GM12875 (cell line): ENCODE data around the gene IGSF21.
"Not testable (repeated sequence)": the region's sequence is repeated elsewhere in the genome, so short reads cannot be mapped to it uniquely, and the experiment has no call there.

ENCODE experiments used
- H3K4me3 ChIP-seq: one replicate; pipeline ENCODE4 v1.5.1; 2011; ENCODE audit warnings: low read depth, low read length, control low read depth
- TF ChIP-seq, protein P1 (sequence below): IDR thresholded peaks from 2 replicates; pipeline ENCODE4 v1.5.1; 2011; ENCODE audit warnings: low read depth, mild to moderate bottlenecking, control low read depth, inconsistent platforms, low read length, moderate library complexity, borderline replicate concordance; ENCODE audit not compliant: insufficient read depth

The IGSF21 gene

DNA sequence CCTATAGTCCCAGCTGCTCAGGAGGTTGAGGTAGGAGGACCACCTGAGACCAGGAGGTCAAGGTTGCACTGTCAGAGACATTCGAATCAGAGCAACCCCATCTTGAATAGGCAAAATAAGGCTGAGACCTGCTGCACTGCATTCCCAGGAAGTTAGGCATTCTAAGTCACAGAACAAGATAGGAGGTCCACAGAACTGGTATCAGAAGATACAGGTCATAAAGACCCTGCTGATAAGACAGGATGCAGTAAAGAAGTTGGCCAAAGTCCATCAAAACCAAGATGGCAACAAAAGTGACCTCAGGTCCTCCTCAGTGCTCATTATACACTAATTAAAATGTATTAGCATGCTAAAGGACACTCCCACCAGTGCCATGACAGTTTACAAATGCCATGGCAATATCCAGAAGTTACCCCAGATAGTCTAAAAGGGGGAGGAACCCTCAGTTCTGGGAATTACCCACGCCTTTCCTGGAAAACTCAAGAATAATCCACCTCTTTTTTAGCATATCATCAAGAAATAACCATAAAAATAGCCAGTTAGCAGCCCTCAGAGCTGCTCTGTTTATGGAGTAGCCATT is 307.9 kb downstream of the IGSF21 start:
- H3K4me3 ChIP-seq = no peak overlapping the region
- TF ChIP-seq, protein P1, sequence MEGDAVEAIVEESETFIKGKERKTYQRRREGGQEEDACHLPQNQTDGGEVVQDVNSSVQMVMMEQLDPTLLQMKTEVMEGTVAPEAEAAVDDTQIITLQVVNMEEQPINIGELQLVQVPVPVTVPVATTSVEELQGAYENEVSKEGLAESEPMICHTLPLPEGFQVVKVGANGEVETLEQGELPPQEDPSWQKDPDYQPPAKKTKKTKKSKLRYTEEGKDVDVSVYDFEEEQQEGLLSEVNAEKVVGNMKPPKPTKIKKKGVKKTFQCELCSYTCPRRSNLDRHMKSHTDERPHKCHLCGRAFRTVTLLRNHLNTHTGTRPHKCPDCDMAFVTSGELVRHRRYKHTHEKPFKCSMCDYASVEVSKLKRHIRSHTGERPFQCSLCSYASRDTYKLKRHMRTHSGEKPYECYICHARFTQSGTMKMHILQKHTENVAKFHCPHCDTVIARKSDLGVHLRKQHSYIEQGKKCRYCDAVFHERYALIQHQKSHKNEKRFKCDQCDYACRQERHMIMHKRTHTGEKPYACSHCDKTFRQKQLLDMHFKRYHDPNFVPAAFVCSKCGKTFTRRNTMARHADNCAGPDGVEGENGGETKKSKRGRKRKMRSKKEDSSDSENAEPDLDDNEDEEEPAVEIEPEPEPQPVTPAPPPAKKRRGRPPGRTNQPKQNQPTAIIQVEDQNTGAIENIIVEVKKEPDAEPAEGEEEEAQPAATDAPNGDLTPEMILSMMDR = no peak

DNA sequence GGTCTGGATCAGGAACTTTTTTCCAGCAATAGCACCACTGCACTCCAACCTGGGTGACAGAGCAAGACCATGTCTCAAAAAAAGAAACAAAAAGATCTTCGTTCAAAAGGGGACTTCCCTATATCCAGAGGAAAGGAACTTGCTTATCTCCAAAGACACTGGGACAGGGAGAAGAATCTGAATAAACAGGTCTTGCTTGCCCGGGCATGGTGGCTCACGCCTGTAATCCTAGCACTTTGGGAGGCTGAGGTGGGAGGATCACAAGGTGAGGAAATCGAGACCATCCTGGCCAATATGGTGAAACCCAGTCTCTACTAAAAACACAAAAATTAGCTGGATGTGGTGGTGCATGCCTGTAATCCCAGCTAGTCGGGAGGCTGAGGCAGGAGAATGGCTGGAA is 308.5 kb downstream of the IGSF21 start:
- not testable (repeated sequence) for H3K4me3 ChIP-seq

DNA sequence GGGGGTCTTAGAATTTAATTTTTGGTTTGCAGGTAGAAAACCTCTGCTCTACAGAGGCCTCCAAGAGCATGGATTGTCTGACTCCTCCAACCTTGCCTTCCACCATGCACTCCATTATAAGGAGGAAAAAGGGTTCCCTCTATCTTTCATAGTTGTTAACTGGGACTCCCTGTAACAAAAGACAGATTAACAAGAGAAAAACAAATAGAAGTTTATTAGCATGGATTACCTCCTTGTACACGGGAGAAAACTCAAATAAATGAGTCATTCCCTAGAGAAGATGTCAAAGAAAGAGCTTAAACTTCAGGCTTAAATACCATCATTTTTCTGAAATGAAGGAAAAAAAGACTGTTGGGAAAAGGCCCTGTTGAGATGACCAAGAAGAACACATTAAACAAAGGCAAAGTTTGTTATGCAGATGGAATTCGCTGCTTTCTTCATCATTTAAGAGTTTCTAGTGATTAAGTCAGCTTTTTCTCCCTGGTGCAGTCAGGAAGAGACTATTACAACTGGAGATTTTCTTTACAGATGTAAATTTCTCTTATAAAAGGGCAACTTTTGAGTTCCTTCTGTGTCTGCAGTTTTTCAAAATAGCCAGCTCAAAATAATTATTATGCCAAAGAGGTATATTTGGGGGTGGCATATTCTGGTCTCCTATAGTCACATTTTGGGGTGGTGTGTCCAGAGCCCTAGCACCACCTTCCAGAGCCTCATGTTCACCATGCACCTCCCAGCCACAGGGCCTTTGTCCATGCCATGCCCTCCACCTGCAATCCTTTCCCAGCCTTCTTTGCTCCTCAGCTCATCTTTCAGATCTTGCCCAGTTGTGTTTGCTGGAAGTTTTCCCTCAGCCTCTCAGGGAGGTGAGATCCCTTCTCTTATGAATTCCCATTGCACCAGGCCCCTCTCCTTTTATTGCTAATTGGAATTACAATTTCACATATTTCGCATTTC is 310.0 kb downstream of the IGSF21 start:
- TF ChIP-seq, protein P1 = no peak
- no peak overlapping the region for H3K4me3 ChIP-seq

DNA sequence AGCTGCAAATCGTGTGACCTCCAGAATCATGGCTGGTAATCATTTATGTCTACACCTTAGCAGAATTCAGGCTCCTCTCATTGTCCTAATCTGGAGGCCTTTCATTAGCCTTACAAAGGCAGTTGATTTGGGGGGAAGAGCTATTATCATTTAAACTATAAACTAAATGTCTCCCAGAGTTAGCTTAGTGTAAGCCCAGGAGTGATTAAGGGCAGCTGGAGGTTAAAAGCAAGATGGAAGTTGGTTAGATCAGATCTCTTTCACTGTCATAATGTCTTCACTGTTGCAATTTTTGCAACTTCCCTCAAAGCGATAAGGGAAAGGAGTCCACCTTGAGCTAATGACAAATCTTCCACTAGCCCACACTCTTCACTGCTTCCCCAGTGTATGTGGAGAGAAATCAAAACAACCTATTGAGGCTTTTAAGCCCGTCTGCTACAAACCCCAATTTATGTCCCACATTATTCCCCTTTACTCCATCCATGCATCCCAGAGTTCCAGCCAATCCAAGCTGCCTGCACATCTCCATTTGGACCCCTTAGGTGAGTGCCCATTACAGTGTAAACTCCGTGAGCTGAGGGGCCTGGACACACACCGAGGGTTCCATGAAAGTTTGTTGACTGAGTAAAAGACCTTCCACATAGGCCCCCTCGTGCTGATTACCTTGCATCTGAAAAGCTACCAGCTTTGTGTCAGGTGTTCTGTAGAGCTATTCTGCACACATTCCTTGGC is 311.7 kb downstream of the IGSF21 start:
- TF ChIP-seq, protein P1 = no peak
- H3K4me3 ChIP-seq = no peak overlapping the region

DNA sequence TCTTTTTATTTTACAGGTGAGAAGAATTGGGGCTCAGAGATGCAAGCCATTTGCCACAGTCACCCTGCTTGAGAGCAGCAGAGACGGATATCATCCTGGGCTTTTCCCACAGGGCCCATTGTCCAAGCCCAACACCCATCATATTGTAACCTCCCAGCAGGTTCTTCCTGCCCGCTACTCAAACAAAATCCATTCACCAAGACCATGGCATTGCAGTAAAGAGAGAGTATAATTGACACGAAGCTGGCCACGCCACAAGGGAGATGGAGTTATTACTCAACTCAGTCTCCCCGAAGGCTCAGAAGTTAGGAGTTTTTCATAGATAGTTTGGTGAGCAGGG is 312.2 kb downstream of the IGSF21 start:
- TF ChIP-seq, protein P1 = no peak

DNA sequence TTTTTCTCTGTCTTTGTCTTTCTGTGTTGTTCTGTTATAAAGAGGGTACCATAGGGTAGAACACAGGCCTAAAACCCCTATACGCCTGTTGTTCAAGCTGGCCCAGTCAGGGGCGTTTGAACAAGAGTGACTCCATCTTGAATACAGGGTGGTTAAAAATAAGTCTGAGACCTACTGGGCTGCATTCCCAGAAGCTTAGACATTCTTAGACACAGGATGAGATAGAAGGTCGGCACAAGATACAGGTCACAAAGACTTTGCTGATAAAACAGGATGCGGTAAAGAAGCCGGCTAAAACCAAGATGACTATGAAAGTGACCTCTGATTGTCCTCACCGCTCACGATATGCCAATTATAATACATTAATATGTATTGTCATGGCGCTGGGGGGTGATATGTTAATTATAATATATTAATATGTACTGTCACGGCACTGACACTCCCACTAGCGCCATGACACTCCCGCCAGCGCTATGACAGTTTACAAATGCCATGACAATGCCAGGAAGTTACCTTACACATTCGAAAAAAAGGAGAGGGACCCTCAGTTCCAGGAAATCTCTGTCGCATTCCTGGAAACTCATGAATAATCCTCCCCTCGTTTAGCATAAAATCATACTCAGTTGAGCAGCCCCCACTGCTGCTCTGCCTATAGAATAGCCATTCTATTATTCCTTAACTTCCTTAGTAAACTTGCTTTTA is 314.6 kb downstream of the IGSF21 start:
- no peak overlapping the region for H3K4me3 ChIP-seq
- TF ChIP-seq, protein P1 = no peak

More for the DNA sequence above, 312.2 kb downstream of the IGSF21 start:
- no peak overlapping the region for H3K4me3 ChIP-seq

DNA sequence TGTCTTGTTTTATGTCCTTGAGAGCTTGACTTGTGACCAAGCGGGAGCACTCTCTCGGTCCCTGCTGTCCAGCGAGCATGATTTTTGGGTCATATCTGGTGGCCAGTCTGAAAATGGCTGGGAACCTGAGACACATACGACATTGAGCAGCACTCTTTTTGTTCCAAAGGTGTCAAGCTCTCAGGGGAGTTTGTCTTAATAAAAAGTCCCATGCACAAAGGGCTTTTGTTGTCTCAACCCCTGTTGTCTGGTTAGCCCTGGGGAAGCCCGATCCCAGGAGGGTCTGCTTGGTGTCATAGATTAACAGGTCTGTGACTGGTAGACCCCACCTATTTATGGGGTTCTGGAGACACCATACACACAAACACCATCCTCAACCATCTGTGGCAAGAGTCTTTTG is 315.4 kb downstream of the IGSF21 start:
- TF ChIP-seq, protein P1 = no peak
- H3K4me3 ChIP-seq = no peak overlapping the region
